AG09309 (cell line): ENCODE results near the gene PRX.

Source experiments
- DNase-seq: peaks from one replicate; pipeline ENCODE4 v3.0.0-alpha.2; 2010; ENCODE audit warnings: low read depth
- H3K4me3 ChIP-seq: 2 replicates; pipeline ENCODE4 v1.5.1; 2011; ENCODE audit warnings: mild to moderate bottlenecking, low read depth, low read length, moderate library complexity; ENCODE audit not compliant: control insufficient read depth
- CTCF ChIP-seq: IDR thresholded peaks from 2 replicates; pipeline ENCODE4 v1.5.1; 2011; ENCODE audit warnings: mild to moderate bottlenecking, low read depth, low read length, inconsistent platforms; ENCODE audit not compliant: insufficient read depth, control insufficient read depth; ENCODE audit errors: missing control alignments

Gene PRX

DNA sequence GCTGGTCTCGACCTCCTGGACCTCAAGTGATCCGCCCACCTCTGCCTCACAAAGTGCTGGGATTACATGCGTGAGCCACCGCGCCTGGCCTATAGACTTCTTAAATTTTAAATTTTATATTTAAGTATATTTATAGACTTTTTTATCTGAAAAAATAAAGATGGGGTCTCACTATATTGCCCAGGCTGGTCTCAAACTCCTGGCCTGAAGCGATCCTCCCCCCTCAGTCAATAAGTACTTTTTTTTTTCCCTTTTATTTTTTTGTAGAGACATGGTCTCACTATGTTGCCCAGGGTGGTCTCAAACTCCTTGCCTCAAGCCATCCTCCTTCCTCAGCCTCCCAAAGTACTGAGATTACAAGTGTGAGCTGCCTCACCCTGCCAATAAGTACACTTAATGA is 10.8 kb upstream of the PRX start:
- TF ChIP-seq CTCF: no peak
- peak overlapping the region; percentile 90 for H3K4me3 ChIP-seq
- no peak for DNase-seq

- no peak for DNase-seq
- no peak overlapping the region for H3K4me3 ChIP-seq
- no peak for TF ChIP-seq CTCF
Observed at GRCh38 chr19:40422748-40423566, 9.8 kb upstream of the PRX start.

DNA sequence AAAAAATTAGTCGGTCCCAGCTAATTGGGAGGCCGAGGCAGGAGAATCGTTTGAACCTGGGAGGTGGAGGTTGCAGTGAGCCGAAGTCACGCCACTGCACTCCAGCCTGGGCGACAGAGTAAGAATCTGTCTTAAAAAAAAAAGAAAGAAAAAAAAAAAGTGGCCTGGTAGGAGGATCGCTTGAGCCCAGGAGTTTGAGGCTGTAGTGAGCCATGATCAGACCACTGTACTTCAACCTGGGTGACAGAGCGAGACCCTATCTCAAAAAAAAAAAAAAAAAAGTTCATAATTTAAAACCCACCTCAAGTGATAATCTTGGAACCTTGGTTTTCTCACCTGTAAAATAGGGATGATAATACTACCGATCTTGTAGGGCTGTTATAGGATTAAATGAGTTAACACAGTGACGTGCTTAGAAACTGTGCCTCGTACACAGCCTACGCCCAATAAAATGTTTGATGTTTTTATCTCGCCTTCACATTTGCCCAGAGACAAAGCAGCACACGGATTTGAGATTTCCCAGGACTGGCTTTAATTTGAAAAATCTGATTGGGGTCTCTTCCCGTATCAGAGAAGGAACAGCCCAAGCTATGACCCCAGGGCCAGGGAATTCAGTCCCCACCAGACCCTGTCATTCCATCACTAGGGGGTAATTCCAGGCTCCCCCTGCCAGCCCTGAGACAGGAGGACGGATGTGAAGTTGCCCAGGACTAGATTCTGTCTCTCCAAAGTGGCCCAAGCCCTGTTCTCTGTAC is 9.0 kb upstream of the PRX start:
- no peak overlapping the region for H3K4me3 ChIP-seq
- no peak for TF ChIP-seq CTCF
- DNase-seq: no peak

DNA sequence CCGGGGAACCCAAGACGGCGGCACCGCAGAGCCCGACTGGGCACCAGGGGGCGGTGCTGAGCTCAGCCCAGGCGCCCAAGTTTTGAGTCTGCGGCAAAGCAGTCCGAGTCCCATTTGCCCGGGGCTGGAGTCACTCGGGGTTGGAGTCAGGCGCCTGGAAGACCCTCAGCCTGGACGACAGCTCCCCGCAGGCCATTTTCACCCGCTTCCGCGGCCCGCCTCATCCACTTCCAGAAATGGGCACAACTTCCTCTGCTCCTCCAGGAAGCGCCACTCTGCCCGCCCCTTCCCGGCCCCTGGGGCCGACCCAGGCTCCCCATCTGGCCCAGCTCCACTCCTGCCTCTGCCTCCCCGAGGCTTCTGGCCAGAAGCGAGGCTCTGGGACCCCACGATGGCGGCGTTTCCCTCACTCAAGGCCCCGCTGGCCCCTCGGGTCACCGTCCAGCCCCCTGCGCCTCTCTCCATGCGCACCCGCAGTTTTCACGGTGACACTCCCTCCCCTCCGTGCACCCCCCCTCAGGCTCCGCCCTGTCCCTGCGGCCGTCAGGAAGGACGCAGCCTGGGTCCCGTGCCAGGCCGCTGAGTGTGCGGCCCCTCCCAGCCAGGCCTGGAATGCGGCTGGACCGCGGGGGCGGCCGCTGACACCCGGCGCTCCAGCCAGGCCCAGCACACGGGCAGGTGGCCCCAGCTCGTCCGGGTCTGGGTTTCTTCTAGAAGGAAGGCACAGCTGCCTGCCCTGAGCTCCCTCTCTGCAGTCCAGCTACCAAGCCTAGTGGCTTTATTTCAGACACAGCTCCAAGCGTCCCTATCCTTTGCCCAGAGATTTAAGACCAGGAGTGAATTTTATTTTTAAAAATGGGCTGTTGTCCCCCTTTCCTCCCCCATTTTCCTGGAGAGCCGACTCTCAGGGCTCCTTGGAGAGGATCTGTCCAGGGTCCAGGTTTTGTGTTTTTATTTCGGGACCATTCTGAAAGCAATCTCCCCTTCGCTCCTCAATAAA is 7.9 kb upstream of the PRX start:
- TF ChIP-seq CTCF: peak; percentile 99

GRCh38 chr19:40420451-40420765 is 7.2 kb upstream of the PRX start:
- TF ChIP-seq CTCF: no peak
- DNase-seq: no peak
- H3K4me3 ChIP-seq: peak overlapping the region; percentile 83

More for the DNA sequence above, 7.9 kb upstream of the PRX start:
- peak; percentile 62 for DNase-seq
- peak overlapping the region; percentile 83 for H3K4me3 ChIP-seq

DNA sequence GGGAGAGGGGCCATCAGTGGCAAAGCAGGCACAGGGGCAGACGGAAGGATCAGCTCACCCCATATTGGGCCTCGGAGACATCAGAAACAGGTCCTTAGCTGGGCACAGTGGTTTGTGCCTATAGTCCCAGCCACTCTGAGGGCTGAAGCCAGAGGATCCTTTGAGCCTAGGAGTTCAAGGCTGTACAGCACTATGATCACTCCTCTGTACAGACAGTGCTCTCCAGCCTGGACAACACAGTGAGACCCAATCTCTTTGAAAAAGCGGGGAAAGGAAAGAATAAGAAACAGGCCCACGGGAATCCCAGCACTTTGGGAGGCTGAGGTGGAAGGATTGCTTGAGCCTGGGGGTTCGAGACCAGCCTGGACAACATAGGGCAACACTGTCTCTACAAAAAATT is 6.6 kb upstream of the PRX start:
- no peak for TF ChIP-seq CTCF
- H3K4me3 ChIP-seq: no peak overlapping the region
- DNase-seq: no peak
